MCF 10A (cell line): Measurements from ENCODE around the gene CABLES1. TPM values are rescaled to one million over a fixed set of nuclear protein-coding genes. Genes with fewer than 3 reads are reported as not detected.
A peak's percentile ranks its signal among the peaks of the same experiment; 100 is the strongest.

ENCODE experiments used
- BruUV-seq: library from RNA; stranded (reverse); fragments of 400-500 nt; replicated peaks from 2 replicates; lab custom pipeline; 2021; lab: Mats Ljungman, UMichigan
- CTCF ChIA-PET: fragments of 300-600 bp; sonication (Branson Sonifier 250); formaldehyde crosslinking; extraction: SDS; loops from one replicate; lab custom pipeline; 2021; ENCODE audit warnings: antibody characterized with exemption, inconsistent platforms; lab: Yijun Ruan, JAX
- POLR2A ChIA-PET: fragments of 300-600, 350-650 bp; sonication (Branson Sonifier 250); formaldehyde crosslinking; extraction: SDS; loops from one replicate; lab custom pipeline; 2020; ENCODE audit warnings: antibody characterized with exemption, inconsistent platforms; lab: Yijun Ruan, JAX
- DNase-seq: peaks from one replicate; pipeline ENCODE4 v3.0.0-alpha.2; 2018; ENCODE audit not compliant: unreplicated experiment
- H3K27ac Mint-ChIP-seq: one replicate; pipeline ENCODE4 v1.8.0; 2022; ENCODE audit warnings: mild to moderate bottlenecking, low read depth, mixed read lengths; ENCODE audit not compliant: unreplicated experiment
- H3K27me3 Mint-ChIP-seq: one replicate; pipeline ENCODE4 v1.8.0; 2022; ENCODE audit warnings: mixed read lengths; ENCODE audit not compliant: insufficient read depth, unreplicated experiment
- H3K36me3 Mint-ChIP-seq: one replicate; pipeline ENCODE4 v1.8.0; 2022; ENCODE audit warnings: mild to moderate bottlenecking, moderate library complexity, mixed read lengths; ENCODE audit not compliant: insufficient read depth, unreplicated experiment
- H3K4me1 Mint-ChIP-seq: one replicate; pipeline ENCODE4 v1.8.0; 2022; ENCODE audit warnings: mixed read lengths; ENCODE audit not compliant: insufficient read depth, unreplicated experiment
- H3K4me3 Mint-ChIP-seq: one replicate; pipeline ENCODE4 v1.8.0; 2022; ENCODE audit warnings: mild to moderate bottlenecking, moderate library complexity, mixed read lengths; ENCODE audit not compliant: unreplicated experiment
- H3K9me3 Mint-ChIP-seq: one replicate; pipeline ENCODE4 v1.8.0; 2022; ENCODE audit warnings: mixed read lengths; ENCODE audit not compliant: unreplicated experiment
- intact Hi-C: fragments of 100-400 bp; cut with micrococcal nuclease; formaldehyde crosslinking; loops from 2 replicates; pipeline ENCODE4 v1.14.1; 2022
- total RNA-seq: library from RNA; stranded (reverse); gene quantifications from 2 replicates; pipeline ENCODE4 v1.2.3, GENCODE V29; 2022
- TF ChIP-seq, protein P1 (sequence below): fragments of 200-600 bp; IDR thresholded peaks from one replicate; pipeline ENCODE4 v1.8.0; 2022; ENCODE audit warnings: antibody characterized with exemption, mild to moderate bottlenecking; ENCODE audit not compliant: unreplicated experiment

CABLES1 gene
- total RNA-seq, 1 experiment from 2014 or later = 3.2 TPM

GRCh38 chr18:23203891-23204432, 68.7 kb downstream of the CABLES1 start:
- BruUV-seq = no TSS peak
- Mint-ChIP-seq H3K36me3 (peaks cover 10% of the 10 kb centered on the region), H3K4me1 (no peaks in the 10 kb centered on the region), H3K27ac (no peak overlapping the region), H3K9me3 (no peaks in the 10 kb centered on the region), H3K27me3 (no peaks in the 10 kb centered on the region), H3K4me3 (no peak overlapping the region)
- TF ChIP-seq, protein P1, sequence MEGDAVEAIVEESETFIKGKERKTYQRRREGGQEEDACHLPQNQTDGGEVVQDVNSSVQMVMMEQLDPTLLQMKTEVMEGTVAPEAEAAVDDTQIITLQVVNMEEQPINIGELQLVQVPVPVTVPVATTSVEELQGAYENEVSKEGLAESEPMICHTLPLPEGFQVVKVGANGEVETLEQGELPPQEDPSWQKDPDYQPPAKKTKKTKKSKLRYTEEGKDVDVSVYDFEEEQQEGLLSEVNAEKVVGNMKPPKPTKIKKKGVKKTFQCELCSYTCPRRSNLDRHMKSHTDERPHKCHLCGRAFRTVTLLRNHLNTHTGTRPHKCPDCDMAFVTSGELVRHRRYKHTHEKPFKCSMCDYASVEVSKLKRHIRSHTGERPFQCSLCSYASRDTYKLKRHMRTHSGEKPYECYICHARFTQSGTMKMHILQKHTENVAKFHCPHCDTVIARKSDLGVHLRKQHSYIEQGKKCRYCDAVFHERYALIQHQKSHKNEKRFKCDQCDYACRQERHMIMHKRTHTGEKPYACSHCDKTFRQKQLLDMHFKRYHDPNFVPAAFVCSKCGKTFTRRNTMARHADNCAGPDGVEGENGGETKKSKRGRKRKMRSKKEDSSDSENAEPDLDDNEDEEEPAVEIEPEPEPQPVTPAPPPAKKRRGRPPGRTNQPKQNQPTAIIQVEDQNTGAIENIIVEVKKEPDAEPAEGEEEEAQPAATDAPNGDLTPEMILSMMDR = no peak
- no peak for DNase-seq
- intact Hi-C loops = no loop called here
- POLR2A ChIA-PET = no interaction called here
- CTCF ChIA-PET = no interaction called here

GRCh38 chr18:23204589-23205235, 69.4 kb downstream of the CABLES1 start:
- no peaks in the 10 kb centered on the region for H3K27me3 Mint-ChIP-seq
- peaks cover 10% of the 10 kb centered on the region for H3K36me3 Mint-ChIP-seq
- BruUV-seq = no TSS peak
- ChIA-PET POLR2A (no interaction called here), CTCF (interaction anchor here (0.6 kb wide), 1 partner anchor 17 kb away, joined by 3 read pairs; no protein-coding TSS in a partner anchor)
- TF ChIP-seq, protein P1 = no peak
- H3K27ac Mint-ChIP-seq = no peak overlapping the region
- H3K4me3 Mint-ChIP-seq = no peak overlapping the region
- no peak for DNase-seq
- intact Hi-C loops = no loop called here
- no peaks in the 10 kb centered on the region for H3K9me3 Mint-ChIP-seq
- H3K4me1 Mint-ChIP-seq = no peaks in the 10 kb centered on the region

DNA sequence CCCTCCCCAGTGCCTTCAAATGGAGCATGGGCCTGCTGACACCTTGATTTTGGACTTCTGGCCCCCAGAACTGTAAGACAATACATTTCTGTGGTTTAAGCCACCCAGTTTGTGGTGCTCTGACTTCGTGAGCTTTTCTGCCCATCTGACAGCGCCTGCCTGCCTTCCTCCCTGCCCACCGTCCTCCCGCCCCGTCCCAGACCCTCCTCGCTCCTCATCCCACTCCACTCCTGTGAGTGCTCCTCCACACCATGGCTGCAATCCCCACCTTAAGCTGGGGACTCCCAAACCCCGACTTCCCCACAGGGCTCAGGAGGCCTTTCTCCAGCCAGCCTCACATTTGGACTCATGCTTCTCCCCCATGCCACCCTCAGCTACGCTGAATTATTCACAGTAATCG, 70.7 kb downstream of the CABLES1 start:
- H3K27ac Mint-ChIP-seq = no peak overlapping the region
- TF ChIP-seq, protein P1 = no peak
- H3K4me1 Mint-ChIP-seq = no peaks in the 10 kb centered on the region
- no TSS peak for BruUV-seq
- no peak for DNase-seq
- intact Hi-C loops = no loop called here
- POLR2A ChIA-PET = no interaction called here
- H3K9me3 Mint-ChIP-seq = no peaks in the 10 kb centered on the region
- H3K36me3 Mint-ChIP-seq = peaks cover 10% of the 10 kb centered on the region
- H3K4me3 Mint-ChIP-seq = no peak overlapping the region
- CTCF ChIA-PET = no interaction called here
- no peaks in the 10 kb centered on the region for H3K27me3 Mint-ChIP-seq

DNA sequence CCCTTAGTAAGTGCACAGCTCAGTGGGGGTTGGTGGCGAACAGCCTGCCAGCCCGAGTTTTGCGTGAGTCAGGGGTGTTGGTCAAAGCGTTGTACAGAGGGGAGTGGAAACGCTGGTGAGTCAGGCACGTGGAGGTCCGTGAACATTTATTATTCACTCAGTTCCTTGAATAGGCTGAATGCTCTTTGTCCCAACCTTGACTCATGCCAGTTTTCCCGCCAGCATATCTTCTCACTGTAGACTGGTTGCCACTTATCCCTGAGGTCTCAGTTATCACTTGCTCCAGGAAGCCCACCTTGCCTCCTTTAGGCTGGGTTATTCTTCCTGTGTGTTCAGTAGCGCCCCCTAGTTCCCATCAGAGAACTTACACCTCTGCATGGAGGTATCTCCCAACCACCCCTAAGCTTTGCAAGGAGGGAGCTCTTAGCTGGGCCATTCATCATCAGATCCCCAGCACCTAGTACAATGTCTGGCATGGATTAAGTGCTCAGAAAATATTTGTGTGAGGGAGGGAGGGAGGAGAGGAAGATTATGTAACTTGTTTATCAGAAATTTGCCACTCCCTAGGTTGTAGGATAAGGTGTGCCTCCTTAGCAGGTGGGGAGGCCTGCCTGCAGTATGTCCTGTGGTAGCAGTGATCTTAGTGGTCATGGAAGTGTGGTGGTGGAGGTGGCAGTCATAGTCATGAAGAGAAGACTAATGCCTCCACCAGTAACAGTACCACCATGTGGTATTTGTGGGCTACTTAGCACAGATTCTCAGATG, 72.1 kb downstream of the CABLES1 start:
- Mint-ChIP-seq H3K4me1 (no peaks in the 10 kb centered on the region), H3K27me3 (no peaks in the 10 kb centered on the region), H3K36me3 (peaks cover 8% of the 10 kb centered on the region), H3K9me3 (no peaks in the 10 kb centered on the region), H3K27ac (no peak overlapping the region), H3K4me3 (no peak overlapping the region)
- intact Hi-C loops = no loop called here
- CTCF ChIA-PET = interaction anchor here (0.6 kb wide), 1 partner anchor 113 kb away, joined by 3 read pairs; no protein-coding TSS in a partner anchor
- POLR2A ChIA-PET = no interaction called here
- DNase-seq = peak; percentile 5
- no TSS peak for BruUV-seq
- TF ChIP-seq, protein P1 = peak; percentile 26
